ENCODE data around the gene MEGF9. TPM values are rescaled to one million over a fixed set of nuclear protein-coding genes. Genes with fewer than 3 reads are reported as not detected.

MEGF9 gene
- total and polyA plus RNA-seq, 7 donors = 2.5 to 21.0 (median 11.8) TPM

DNA sequence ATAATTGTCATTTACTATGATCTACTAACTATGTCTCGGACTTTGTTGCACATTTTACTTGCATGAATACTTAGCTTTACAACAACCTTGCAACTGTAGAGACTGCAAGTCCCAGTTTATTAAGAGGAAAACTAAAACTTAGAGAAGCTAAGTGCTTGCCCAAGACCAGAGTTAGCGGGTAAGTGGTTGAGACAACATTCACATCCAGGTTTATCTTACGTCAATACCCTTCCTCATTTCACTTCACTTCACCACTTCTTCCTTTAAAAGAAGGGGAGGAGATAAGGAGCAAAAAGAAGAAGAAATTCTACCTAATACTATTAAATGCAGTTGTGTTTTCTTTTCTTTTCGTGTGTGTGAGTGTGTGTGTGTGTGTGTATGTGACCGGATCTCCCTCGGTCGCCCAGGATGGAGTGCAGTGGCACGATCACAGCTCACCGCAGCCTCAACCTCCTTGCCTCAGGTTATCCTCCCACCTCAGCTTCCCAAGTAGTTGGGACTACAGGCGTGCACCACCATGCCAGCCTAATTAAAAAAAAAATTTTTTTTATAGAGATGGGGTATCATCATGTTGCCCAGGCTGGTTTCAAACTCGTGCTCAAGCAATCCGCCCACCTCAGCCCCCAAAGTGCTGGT, 37.4 kb downstream of the MEGF9 start:
- DNase-seq = no peak
- intact Hi-C loops (cut with DNase I) = no loop called here
- H3K27ac ChIP-seq = no peak overlapping the region
- H3K4me1 ChIP-seq = no peaks in the 10 kb centered on the region
- H3K9me3 ChIP-seq = no peaks in the 10 kb centered on the region
- H3K4me3 ChIP-seq = no peak overlapping the region
- WGBS, 2 donors = 93 to 95% methylated on average over 12 of the region's 12 CpGs
- no peaks in the 10 kb centered on the region for H3K27me3 ChIP-seq
- no peaks in the 10 kb centered on the region for H3K36me3 ChIP-seq
- TF ChIP-seq POLR2A (IDR thresholded peaks at IDR 0.05) (no peak), EP300 (IDR thresholded peaks at IDR 0.05) (no peak), CTCF (IDR thresholded peaks at IDR 0.05) (no peak), POLR2AphosphoS5 (IDR thresholded peaks at IDR 0.05) (no peak)

DNA sequence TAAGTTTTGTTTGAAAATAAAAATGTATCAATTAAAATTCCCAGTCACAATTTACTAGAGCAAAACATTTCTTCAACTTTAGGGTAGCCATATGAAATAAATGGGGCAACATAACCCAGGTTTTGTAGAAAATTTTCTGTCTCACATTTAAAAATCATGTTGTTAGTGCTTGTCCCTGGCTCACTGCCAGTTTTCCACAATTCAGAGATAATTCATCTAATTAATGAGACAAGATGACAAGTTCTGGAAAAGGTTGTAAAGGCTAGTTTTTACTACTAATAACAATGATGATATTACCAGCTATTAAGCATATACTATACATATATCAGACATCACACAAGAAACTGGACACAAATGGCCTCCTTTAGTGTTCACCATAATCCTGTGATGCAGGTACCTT, 45.9 kb downstream of the MEGF9 start:
- intact Hi-C loops (cut with DNase I) = no loop called here

GRCh38 chr9:120663950-120664349, 50.3 kb downstream of the MEGF9 start:
- DNase-seq = no peak
- H3K9me3 ChIP-seq = no peaks in the 10 kb centered on the region
- H3K4me3 ChIP-seq = no peak overlapping the region
- no peaks in the 10 kb centered on the region for H3K36me3 ChIP-seq
- H3K4me1 ChIP-seq = peaks cover 0 to 25% (median 17%) of the 10 kb centered on the region in 4 donors
- TF ChIP-seq POLR2A (IDR thresholded peaks at IDR 0.05) (no peak), EP300 (IDR thresholded peaks at IDR 0.05) (no peak), POLR2AphosphoS5 (IDR thresholded peaks at IDR 0.05) (no peak), CTCF (IDR thresholded peaks at IDR 0.05) (no peak)
- intact Hi-C loops (cut with DNase I) = no loop called here
- no peaks in the 10 kb centered on the region for H3K27me3 ChIP-seq
- no peak overlapping the region for H3K27ac ChIP-seq

More for the DNA sequence above, 45.9 kb downstream of the MEGF9 start:
- no peaks in the 10 kb centered on the region for H3K9me3 ChIP-seq
- H3K4me1 ChIP-seq = peaks cover 0 to 25% (median 16%) of the 10 kb centered on the region in 4 donors
- H3K36me3 ChIP-seq = no peaks in the 10 kb centered on the region
- H3K4me3 ChIP-seq = no peak overlapping the region
- no peak for TF ChIP-seq EP300 (IDR thresholded peaks at IDR 0.05)
- no peak for TF ChIP-seq POLR2AphosphoS5 (IDR thresholded peaks at IDR 0.05)
- TF ChIP-seq CTCF (IDR thresholded peaks at IDR 0.05) = no peak
- no peak for TF ChIP-seq POLR2A (IDR thresholded peaks at IDR 0.05)
- DNase-seq = no peak
- H3K27me3 ChIP-seq = no peaks in the 10 kb centered on the region
- no peak overlapping the region for H3K27ac ChIP-seq

- Histone ChIP-seq H3K27me3 (no peaks in the 10 kb centered on the region), H3K4me3 (no peak overlapping the region), H3K27ac (no peak overlapping the region), H3K9me3 (no peaks in the 10 kb centered on the region), H3K4me1 (peaks cover 0 to 19% (median 12%) of the 10 kb centered on the region in 4 donors), H3K36me3 (no peaks in the 10 kb centered on the region)
- no peak for DNase-seq
- TF ChIP-seq CTCF (IDR thresholded peaks at IDR 0.05) (no peak), EP300 (IDR thresholded peaks at IDR 0.05) (no peak), POLR2A (IDR thresholded peaks at IDR 0.05) (no peak), POLR2AphosphoS5 (IDR thresholded peaks at IDR 0.05) (no peak)
- WGBS, 2 donors = 50 to 67% methylated on average over 3 of the region's 3 CpGs
- intact Hi-C loops (cut with DNase I) = no loop called here
Measured at GRCh38 chr9:120663380-120663779, 50.9 kb downstream of the MEGF9 start.

DNA sequence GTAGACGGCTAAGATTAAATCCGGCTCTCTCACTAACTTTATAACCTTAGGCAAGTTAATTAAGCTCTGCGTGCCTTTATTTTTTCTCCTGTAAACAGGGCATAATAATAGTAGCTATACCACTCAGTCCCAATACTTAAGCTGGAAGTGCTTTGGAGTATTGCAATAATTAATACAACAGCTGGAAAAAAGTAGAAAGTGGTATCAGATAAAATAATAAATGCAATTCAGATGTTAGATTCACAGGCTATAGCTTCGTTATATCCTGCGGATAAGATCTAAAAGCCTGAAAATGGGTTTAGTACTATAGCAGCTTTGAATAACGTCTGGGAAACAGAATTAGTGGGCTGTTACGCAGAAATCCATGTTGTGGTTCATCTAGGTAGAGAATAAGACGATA, 51.8 kb downstream of the MEGF9 start:
- H3K27ac ChIP-seq = no peak overlapping the region
- intact Hi-C loops (cut with DNase I) = no loop called here
- no peaks in the 10 kb centered on the region for H3K27me3 ChIP-seq
- TF ChIP-seq CTCF (IDR thresholded peaks at IDR 0.05) (no peak), POLR2A (IDR thresholded peaks at IDR 0.05) (no peak), EP300 (IDR thresholded peaks at IDR 0.05) (no peak), POLR2AphosphoS5 (IDR thresholded peaks at IDR 0.05) (no peak)
- H3K4me1 ChIP-seq = peaks cover 0 to 16% (median 10%) of the 10 kb centered on the region in 4 donors
- no peaks in the 10 kb centered on the region for H3K9me3 ChIP-seq
- 90 to 95% methylated on average over 8 of the region's 8 CpGs for WGBS, 2 donors
- no peak for DNase-seq
- no peak overlapping the region for H3K4me3 ChIP-seq
- no peaks in the 10 kb centered on the region for H3K36me3 ChIP-seq

Data from sigmoid colon (tissue), 7 donors.